Gastroesophageal sphincter (tissue), 4 donors: ENCODE results near the gene PRDM15. TPM values are rescaled to one million over a fixed set of nuclear protein-coding genes. Genes with fewer than 3 reads are reported as not detected.

Experiments
- ATAC-seq: fragments of 150-250 bp; one replicate; pipeline ENCODE4 v1.9.1; 2016; ENCODE audit warnings: mild to moderate bottlenecking, moderate library complexity
- H3K27ac ChIP-seq, 4 donors: fragments of 200-600 bp; sonication (generic) in 3 of 4; 1 replicate in 3 of 4; 2 replicates in 1 of 4; pipeline ENCODE4 v1.5.1; 2016 to 2019
- H3K27me3 ChIP-seq: fragments of 200-600 bp; sonication (generic); one replicate; pipeline ENCODE4 v1.5.1; 2019
- H3K36me3 ChIP-seq, 2 donors: fragments of 200-600 bp; sonication (generic); one replicate each; pipeline ENCODE4 v1.5.1; 2019; ENCODE audit warnings: control low read depth in 1 of 2
- H3K4me1 ChIP-seq, 3 donors: fragments of 200-600 bp; sonication (generic); 1 replicate in 2 of 3; 2 replicates in 1 of 3; pipeline ENCODE4 v1.5.1; 2016 to 2019; ENCODE audit warnings: control low read depth in 2 of 3
- H3K4me3 ChIP-seq, 2 donors: fragments of 200-600 bp; sonication (generic); one replicate each; pipeline ENCODE4 v1.5.1; 2019; ENCODE audit warnings: mild to moderate bottlenecking in 1 of 2, moderate library complexity in 1 of 2
- H3K9me3 ChIP-seq, 3 donors: fragments of 200-600 bp; sonication (generic); one replicate each; pipeline ENCODE4 v1.5.1; 2017 to 2019; ENCODE audit warnings: control low read depth in 2 of 3
- CTCF ChIP-seq, 4 experiments: fragments of 200-600 bp in 2 of 4; fragments of 450-650 bp in 2 of 4; sonication (generic) in 1 of 4; IDR thresholded peaks; one replicate each; pipeline ENCODE4 v1.5.1; 2017 to 2019; ENCODE audit warnings: antibody characterized with exemption in 4 of 4, mild to moderate bottlenecking in 2 of 4, moderate library complexity in 2 of 4
- EP300 ChIP-seq: sonication (generic); formaldehyde crosslinking; IDR thresholded peaks from one replicate; pipeline ENCODE4 v1.6.1; 2017; ENCODE audit warnings: antibody characterized with exemption, mild to moderate bottlenecking
- POLR2A ChIP-seq, 2 donors: fragments of 450-650 bp; IDR thresholded peaks; one replicate each; pipeline ENCODE4 v1.6.1; 2017; ENCODE audit warnings: antibody characterized with exemption in 2 of 2, mild to moderate bottlenecking in 2 of 2, moderate library complexity in 1 of 2
- POLR2AphosphoS5 ChIP-seq: sonication (generic); formaldehyde crosslinking; IDR thresholded peaks from one replicate; pipeline ENCODE4 v1.6.1; 2017; ENCODE audit warnings: antibody characterized with exemption
- WGBS, 2 donors: methylation state at CpG; one replicate each; pipeline ENCODE4 v1.1.5; 2018; ENCODE audit warnings: low coverage in 1 of 2; 5-methylcytosine and 5-hydroxymethylcytosine counted together
- small RNA-seq, 4 donors: library from RNA; depleted of rRNA; stranded (forward); fragments of <200 nt; gene quantifications; one replicate each; pipeline ENCODE3, GENCODE V24; 2016
- total RNA-seq, 4 donors: library from RNA; depleted of rRNA; stranded (reverse); fragments of >200 nt; gene quantifications; one replicate each; pipeline ENCODE4 v1.1.0, GENCODE V29; 2016

PRDM15 gene
- total RNA-seq, 4 donors from 2014 or later: 2.9 to 8.2 (median 7.2) TPM

- Histone ChIP-seq H3K27ac (no peak overlapping the region), H3K36me3 (no peaks in the 10 kb centered on the region), H3K9me3 (no peaks in the 10 kb centered on the region), H3K4me3 (no peak overlapping the region), H3K4me1 (no peaks in the 10 kb centered on the region), H3K27me3 (peaks cover 28% of the 10 kb centered on the region)
- no peak for TF ChIP-seq EP300
- TF ChIP-seq POLR2A (IDR thresholded peaks at IDR 0.05): no peak
- no peak for TF ChIP-seq POLR2AphosphoS5
- WGBS, 2 donors: no CpG with 5 or more reads among the region's 13 CpGs
- no peak for ATAC-seq
Observed at GRCh38 chr21:41752231-41752681, 126.9 kb downstream of the PRDM15 start.

GRCh38 chr21:41751611-41752011 lies 127.5 kb downstream of the PRDM15 start:
- H3K9me3 ChIP-seq: no peaks in the 10 kb centered on the region
- peaks cover 34% of the 10 kb centered on the region for H3K27me3 ChIP-seq
- no peak for TF ChIP-seq POLR2AphosphoS5
- TF ChIP-seq EP300: no peak
- no peak for TF ChIP-seq POLR2A (IDR thresholded peaks at IDR 0.05)
- no peak for TF ChIP-seq CTCF (IDR thresholded peaks at IDR 0.05)
- no peak overlapping the region for H3K27ac ChIP-seq
- H3K36me3 ChIP-seq: no peaks in the 10 kb centered on the region
- H3K4me1 ChIP-seq: no peaks in the 10 kb centered on the region
- ATAC-seq: no peak
- H3K4me3 ChIP-seq: no peak overlapping the region
- WGBS, 2 donors: 33 to 40% methylated on average over 3 to 4 of the region's 12 CpGs

GRCh38 chr21:41750532-41751151 lies 128.5 kb downstream of the PRDM15 start:
- WGBS, 2 donors: 60 to 95% methylated on average over 1 to 8 of the region's 16 CpGs
- Histone ChIP-seq H3K4me3 (no peak overlapping the region), H3K4me1 (no peaks in the 10 kb centered on the region), H3K36me3 (no peaks in the 10 kb centered on the region), H3K9me3 (no peaks in the 10 kb centered on the region), H3K27me3 (peaks cover 44% of the 10 kb centered on the region), H3K27ac (no peak overlapping the region)
- ATAC-seq: no peak
- no peak for TF ChIP-seq CTCF (IDR thresholded peaks at IDR 0.05)

GRCh38 chr21:41750051-41750450 lies 129.1 kb downstream of the PRDM15 start:
- H3K4me1 ChIP-seq: no peaks in the 10 kb centered on the region
- no peak overlapping the region for H3K4me3 ChIP-seq
- H3K36me3 ChIP-seq: no peaks in the 10 kb centered on the region
- WGBS, 2 donors: 52% methylated on average over 5 of the region's 7 CpGs; no CpG with 5 or more reads in 1 of the 2 donors
- no peak overlapping the region for H3K27ac ChIP-seq
- TF ChIP-seq EP300 (no peak), CTCF (IDR thresholded peaks at IDR 0.05) (no peak), POLR2A (IDR thresholded peaks at IDR 0.05) (no peak), POLR2AphosphoS5 (no peak)
- no peaks in the 10 kb centered on the region for H3K9me3 ChIP-seq
- peaks cover 49% of the 10 kb centered on the region for H3K27me3 ChIP-seq
- ATAC-seq: no peak

GRCh38 chr21:41749286-41749685 lies 129.9 kb downstream of the PRDM15 start:
- no peaks in the 10 kb centered on the region for H3K36me3 ChIP-seq
- no peaks in the 10 kb centered on the region for H3K9me3 ChIP-seq
- no peak overlapping the region for H3K27ac ChIP-seq
- no peak for ATAC-seq
- 81 to 100% methylated on average over 5 to 8 of the region's 10 CpGs for WGBS, 2 donors
- TF ChIP-seq EP300: no peak
- TF ChIP-seq CTCF (IDR thresholded peaks at IDR 0.05): no peak
- TF ChIP-seq POLR2A (IDR thresholded peaks at IDR 0.05): no peak
- TF ChIP-seq POLR2AphosphoS5: no peak
- H3K4me1 ChIP-seq: no peaks in the 10 kb centered on the region
- peaks cover 57% of the 10 kb centered on the region for H3K27me3 ChIP-seq
- no peak overlapping the region for H3K4me3 ChIP-seq

Small RNA genes within 50 kb of the gene (small RNA-seq; reads per million reads assigned to genes)
- gene RF00334: 0 reads per million in 4 donors

Other genes with a start within 250 kb of the PRDM15 start
- 1 to 10 TPM in 2 of 4 donors, under 1 TPM in 2; 0.40 to 5.8 (median 1.5) TPM for gene RIPK4, start 112.3 kb downstream of the PRDM15 start, total RNA-seq
- 10 to 100 TPM; 15.6 to 38.9 (median 18.7) TPM for gene C2CD2, start 74.7 kb upstream of the PRDM15 start, total RNA-seq
- 10 to 100 TPM in 2 of 4 donors, 1 to 10 TPM in 2; 6.6 to 14.1 (median 9.4) TPM for gene ZBTB21, start 131.0 kb upstream of the PRDM15 start, total RNA-seq
- gene UMODL1, start 192.0 kb upstream of the PRDM15 start, total RNA-seq: not detected